NOMO-1 (cell line): ENCODE measurements around the gene RNF182.
"Not testable (repeated sequence)": the region's sequence is repeated elsewhere in the genome, so short reads cannot be mapped to it uniquely, and the experiment has no call there.

Experiments used
- DNase-seq, 2 experiments: peaks; one replicate each; lab custom pipeline; 2025; ENCODE audit not compliant: unreplicated experiment in 2 of 2; lab: John Stamatoyannopoulos, UW

RNF182 gene

DNA sequence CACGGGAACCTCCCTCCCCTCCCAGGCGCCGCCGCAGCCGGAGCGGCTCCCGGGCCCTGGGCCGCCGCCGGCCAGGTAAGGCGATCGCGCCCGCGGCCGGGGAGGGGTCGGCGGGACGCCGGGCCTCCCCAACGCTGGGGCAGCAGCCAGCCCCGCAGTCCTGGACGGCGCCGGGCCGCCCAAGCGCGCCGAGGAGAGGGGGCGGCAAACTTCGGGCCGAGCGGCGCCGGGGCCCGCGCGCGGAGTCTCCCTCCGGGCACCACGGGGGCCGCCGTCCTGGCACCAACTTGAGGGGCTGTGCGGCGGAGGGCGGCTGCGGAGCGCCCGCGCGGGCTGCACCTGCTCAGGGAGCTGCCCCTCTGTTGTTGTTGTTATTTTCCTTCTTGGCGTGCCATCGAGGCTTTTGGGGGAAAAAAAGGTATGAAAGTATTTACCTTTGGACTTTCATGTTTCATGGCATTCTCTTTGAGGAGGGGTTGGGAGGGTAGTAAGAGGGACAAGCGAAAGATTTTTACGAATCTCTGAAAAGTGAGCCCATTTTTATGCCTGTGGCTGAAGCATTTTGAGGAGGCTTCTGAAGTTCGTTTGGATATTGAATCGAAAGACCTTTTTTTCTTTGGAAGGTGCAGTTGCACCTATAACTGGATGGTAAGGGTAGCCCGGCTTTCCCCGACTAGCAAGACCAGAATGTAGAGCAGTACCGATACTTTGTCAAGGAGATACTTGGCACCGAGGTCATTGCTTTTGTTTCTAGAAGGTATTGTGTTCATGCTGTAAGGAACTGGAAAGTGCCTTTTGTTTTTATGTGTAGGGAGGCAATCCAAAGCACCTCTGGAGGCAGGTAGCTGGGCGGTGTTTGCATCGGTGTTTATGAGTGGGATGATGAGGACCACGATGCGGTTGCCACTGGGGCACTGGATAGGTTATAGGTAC lies at the start of gene RNF182:
Gene RNF182 (plus strand): TSS at position 4 of the 933 bp plus-strand sequence. CDS start 52,168 bp downstream, outside the sequence.
- peak in 1 of 2 experiments; percentile 20 for DNase-seq

GRCh38 chr6:13877051-13877450 lies 47.7 kb upstream of the RNF182 start:
- DNase-seq: no peak

GRCh38 chr6:13880061-13880663 lies 44.6 kb upstream of the RNF182 start:
- DNase-seq: not testable (repeated sequence)

DNA sequence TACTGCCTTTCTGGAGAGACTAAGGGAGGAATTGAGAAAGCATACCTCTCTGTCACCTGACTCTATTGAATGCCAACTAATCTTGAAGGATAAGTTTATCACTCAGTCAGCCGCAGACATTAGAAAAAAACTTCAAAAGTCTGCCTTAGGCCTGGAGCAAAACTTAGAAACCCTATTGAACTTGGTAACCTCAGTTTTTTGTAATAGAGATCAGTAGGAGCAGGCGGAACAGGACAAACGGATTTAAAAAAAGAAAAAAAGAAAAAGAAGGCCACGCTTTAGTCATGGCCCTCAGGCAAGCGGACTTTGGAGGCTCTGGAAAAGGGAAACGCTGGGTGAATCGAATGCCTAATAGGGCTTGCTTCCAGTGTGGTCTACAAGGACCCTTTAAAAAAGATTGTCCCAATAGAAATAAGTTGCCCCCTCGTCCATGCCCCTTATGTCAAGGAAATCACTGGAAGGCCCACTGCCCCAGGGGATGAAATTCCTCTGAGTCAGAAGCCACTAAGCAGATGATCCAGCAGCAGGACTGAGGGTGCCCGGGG lies 43.1 kb upstream of the RNF182 start:
- DNase-seq: no peak

DNA sequence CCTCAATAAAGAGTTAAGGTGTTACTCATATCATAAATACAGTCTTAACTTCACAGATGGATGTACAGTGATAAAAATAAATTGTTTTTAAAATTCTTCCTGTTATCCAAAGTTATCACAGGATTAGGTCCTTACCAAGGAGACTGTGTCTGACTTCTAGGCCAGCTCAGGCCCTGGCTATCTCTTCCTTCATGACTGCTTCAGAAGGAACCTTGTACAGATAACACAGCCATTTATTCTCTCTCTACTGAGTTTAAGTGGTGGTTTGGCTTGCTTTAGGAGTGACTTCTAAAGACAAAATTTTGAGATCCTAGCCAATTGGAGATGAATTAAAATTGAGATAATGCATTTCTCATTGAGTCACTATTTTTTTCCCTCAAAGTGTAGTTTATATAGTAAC lies 40.8 kb upstream of the RNF182 start:
- DNase-seq: no peak

GRCh38 chr6:13884397-13884796 lies 40.4 kb upstream of the RNF182 start:
- DNase-seq: no peak

DNA sequence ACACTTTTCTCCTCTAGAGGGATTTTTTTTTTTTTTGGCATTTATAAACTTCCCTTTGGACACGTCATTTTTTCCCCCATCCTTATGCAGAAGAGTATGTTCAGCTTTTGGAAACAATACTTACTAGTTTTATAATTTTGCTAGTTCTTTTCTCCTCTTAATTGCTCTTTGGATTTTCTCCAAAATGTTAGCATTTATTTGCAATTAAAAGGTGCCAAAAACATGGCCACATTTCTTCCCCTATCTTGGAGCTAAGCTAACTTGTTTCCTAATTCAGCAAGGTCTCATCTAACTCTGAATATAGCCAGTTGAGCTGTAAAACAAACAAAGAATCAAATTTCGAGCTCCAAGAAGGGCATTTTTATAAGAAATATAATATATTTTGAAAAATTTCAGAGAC lies 39.2 kb upstream of the RNF182 start:
- DNase-seq: no peak

GRCh38 chr6:13886949-13887348 lies 37.8 kb upstream of the RNF182 start:
- no peak for DNase-seq

GRCh38 chr6:13892017-13892645 lies 32.6 kb upstream of the RNF182 start:
- DNase-seq: no peak

- no peak for DNase-seq
Observed at GRCh38 chr6:13902922-13903321, 21.8 kb upstream of the RNF182 start.

GRCh38 chr6:13903364-13903763 lies 21.4 kb upstream of the RNF182 start:
- DNase-seq: no peak

GRCh38 chr6:13907001-13907350 lies 17.8 kb upstream of the RNF182 start:
- DNase-seq: no peak

DNA sequence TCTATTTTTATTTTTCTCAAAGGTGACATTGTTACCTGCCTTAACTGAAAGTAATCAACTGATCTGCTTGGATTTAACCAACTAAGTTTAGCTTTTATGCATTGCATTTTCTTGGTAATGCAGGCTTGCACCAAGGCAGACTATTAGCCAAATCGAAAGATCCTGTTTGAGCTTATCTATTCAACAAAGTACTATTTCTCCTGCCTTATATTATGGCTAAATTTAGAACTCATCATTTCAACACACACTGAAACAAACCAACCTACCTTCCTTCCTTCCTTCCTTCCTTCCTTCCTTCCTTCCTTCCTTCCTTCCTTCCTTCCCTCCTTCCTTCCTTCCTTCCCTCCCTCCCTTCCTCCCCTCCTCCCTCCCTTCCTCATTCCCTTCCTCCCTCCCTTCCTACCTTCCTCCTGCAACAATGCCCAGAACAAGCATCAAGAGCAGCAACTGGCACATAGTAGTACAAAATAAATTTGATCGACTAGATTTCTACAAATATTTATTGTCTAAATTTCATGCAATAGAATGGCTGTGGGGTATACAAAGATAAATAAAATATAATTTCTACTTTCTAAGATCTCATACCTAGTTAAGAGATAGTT lies 17.0 kb upstream of the RNF182 start:
- no peak for DNase-seq

DNA sequence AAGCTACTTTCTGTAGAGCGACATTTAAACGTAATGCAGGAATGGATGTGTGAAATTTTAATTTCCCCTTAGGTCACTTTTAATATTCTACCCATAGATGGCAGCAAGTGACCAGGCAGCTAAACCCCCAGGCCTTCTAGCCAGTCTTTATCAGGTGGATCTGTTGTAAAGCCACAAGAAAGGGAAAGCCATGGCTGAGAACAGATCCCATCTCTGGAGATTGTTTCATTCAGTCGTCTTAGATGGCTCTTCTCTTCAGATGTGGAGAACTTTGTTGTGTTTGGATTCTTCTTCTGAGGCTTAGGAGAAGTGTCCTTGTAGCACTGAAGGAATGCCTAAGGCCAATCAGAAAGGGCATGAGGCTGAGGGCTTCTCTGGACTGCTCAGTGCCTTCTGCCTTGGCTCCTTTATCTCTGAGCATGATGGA lies 15.8 kb upstream of the RNF182 start:
- peak; percentile 30 to 58 for DNase-seq

GRCh38 chr6:13910443-13910842 lies 14.3 kb upstream of the RNF182 start:
- no peak for DNase-seq

DNA sequence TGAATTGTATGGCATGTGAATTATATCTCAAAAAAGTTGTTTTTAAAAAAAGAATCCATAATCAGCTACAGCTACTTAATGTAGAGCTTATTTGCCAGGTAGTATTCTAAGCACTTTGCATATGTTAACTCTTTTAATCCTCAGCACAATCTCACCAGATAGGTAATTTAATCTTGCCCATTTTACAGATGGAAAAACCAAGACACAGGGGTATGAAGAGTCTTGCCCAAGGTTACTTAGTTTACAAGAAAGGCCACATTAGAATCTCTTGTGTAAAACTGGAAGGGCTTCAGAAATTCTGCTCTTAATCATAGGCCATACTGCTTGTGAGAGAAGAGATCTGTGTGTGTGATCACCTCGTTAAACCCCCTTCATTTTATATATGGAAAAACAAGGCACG lies 13.4 kb upstream of the RNF182 start:
- DNase-seq: no peak

DNA sequence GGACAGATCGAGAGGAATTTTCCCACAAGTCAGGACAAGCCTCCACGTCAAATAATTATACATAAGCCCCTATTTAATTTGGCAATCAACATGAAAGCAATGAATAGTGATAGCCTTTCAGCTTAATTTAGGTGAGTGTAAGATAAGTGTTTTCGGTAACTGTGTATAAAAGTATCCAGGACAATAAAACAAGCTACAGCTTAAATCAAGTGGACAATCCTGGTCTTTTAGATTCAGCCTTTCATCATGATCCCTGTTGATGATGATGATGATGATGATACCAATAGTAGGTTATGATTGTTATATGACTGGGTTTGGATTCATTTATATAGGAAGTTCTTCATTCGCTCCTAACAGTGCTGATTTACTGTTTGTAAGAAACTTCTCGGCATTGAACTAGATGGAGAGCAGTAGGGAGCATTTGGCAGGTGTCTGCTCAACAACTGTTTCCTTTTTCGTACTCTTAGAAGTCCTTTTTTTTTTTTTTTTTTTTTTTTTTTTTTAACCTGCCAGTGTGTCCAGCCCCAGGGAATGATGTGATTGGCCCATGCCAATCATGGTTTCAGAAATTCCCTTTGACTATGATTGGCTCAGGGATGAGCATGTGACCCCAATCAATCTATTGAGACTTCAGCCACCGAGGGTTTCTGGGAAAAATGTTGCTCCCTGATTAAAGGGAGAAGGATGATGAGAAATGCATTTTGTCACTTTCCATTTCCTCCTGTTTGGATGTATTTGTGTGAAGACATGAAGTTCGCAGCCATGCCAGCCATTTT lies 11.3 kb upstream of the RNF182 start:
- DNase-seq: no peak

DNA sequence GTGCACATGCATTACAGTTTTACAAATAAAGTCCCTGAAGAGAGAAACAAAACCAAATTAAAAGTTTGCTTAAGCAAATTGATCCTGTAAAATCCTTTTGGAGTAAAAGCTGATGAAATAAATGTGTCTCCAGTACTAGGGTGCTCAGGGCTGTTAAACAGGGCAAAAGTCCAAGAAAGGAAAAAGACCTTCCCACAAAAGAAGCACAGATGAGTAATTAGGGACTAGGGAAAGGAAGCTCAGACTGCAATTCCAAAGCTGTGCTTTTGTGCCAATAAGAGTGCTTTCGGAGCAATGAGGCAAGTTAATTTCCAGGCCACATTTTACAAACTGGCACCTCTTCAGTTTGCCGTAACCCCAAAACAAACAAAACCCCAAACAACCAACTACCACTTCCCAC lies 10.4 kb upstream of the RNF182 start:
- no peak for DNase-seq

DNA sequence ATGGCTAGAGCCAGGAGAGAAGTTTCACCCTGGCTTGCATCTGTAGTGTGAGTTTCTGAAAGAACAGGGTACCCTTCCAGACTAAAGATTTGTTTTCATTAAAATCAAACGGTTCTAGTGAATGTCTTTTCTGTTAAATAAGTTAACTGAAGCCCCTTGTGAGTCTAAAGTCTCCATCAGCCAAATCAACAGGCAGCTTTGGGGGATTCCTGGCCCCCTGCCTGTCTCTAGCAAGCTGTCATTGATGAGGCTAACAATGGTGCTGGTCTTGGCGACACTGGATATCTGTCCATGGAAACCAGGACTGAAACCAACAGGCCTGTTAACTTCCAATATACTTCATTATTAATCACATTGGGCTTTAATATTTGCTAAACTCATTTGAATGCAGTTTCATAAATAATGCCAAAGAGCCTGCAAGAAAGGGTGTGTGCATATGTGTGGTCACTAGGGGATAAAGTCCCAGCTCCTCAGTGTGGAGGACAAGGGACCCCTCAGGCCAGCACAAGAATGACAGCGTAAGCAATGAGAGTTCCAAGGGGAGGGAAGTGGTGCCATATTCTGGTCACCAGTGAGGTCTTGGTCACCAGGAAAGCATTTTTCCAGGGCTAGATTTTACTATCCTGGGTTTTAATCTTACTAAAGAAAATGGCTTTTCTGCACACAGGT lies 9.1 kb upstream of the RNF182 start:
- no peak for DNase-seq
